Measurements from ENCODE around the gene GPD2. TPM values are rescaled to one million over a fixed set of nuclear protein-coding genes. Genes with fewer than 3 reads are reported as not detected.

GPD2 gene
- total and polyA plus RNA-seq, 2 donors from 2014 or later: 6.2 to 32.3 TPM

GRCh38 chr2:156532989-156533388 is 96.8 kb downstream of the GPD2 start:
- Histone ChIP-seq H3K9ac (ENCODE audit: low read length in 3 of 3) (no peak overlapping the region), H3K9me3 (ENCODE audit: control insufficient read depth in 2 of 3, insufficient read depth in 1 of 3, low read length in 3 of 3) (no peaks in the 10 kb centered on the region), H3K27me3 (ENCODE audit: control insufficient read depth, insufficient read depth, low read length) (no peaks in the 10 kb centered on the region), H3K36me3 (ENCODE audit: control insufficient read depth in 2 of 3, insufficient read depth in 3 of 3, low read length in 3 of 3) (no peaks in the 10 kb centered on the region), H3K4me3 (ENCODE audit: low read length in 3 of 3) (no peak overlapping the region), H3K4me1 (ENCODE audit: control insufficient read depth in 2 of 3, insufficient read depth in 2 of 3, low read depth in 1 of 3, low read length in 3 of 3) (no peaks in the 10 kb centered on the region), H3K27ac (ENCODE audit: low read depth in 2 of 2, low read length in 2 of 2) (no peak overlapping the region)
- DNase-seq (no peak), FAIRE-seq (no peak)
- intact Hi-C loops (cut with DNase I): no loop called here
- no peak for TF ChIP-seq CTCF (IDR thresholded peaks at IDR 0.05; ENCODE audit: borderline replicate concordance, extremely low read depth, insufficient read depth)

- Histone ChIP-seq H3K9ac (ENCODE audit: low read length in 3 of 3) (no peak overlapping the region), H3K4me1 (ENCODE audit: control insufficient read depth in 2 of 3, insufficient read depth in 2 of 3, low read depth in 1 of 3, low read length in 3 of 3) (no peaks in the 10 kb centered on the region), H3K27ac (ENCODE audit: low read depth in 2 of 2, low read length in 2 of 2) (peak overlapping the region in 1 of 2 donors; percentile 26), H3K36me3 (ENCODE audit: control insufficient read depth in 2 of 3, insufficient read depth in 3 of 3, low read length in 3 of 3) (no peaks in the 10 kb centered on the region), H3K9me3 (ENCODE audit: control insufficient read depth in 2 of 3, insufficient read depth in 1 of 3, low read length in 3 of 3) (no peaks in the 10 kb centered on the region), H3K4me3 (ENCODE audit: low read length in 3 of 3) (no peak overlapping the region), H3K27me3 (ENCODE audit: control insufficient read depth, insufficient read depth, low read length) (no peaks in the 10 kb centered on the region)
- DNase-seq (no peak), FAIRE-seq (no peak)
- no peak for TF ChIP-seq CTCF (IDR thresholded peaks at IDR 0.05; ENCODE audit: borderline replicate concordance, extremely low read depth, insufficient read depth)
- intact Hi-C loops (cut with DNase I): no loop called here
Observed at GRCh38 chr2:156536534-156536933, 100.4 kb downstream of the GPD2 start.

GRCh38 chr2:156537141-156537540 is 101.0 kb downstream of the GPD2 start:
- Histone ChIP-seq H3K4me3 (ENCODE audit: low read length in 3 of 3) (no peak overlapping the region), H3K4me1 (ENCODE audit: control insufficient read depth in 2 of 3, insufficient read depth in 2 of 3, low read depth in 1 of 3, low read length in 3 of 3) (no peaks in the 10 kb centered on the region), H3K9ac (ENCODE audit: low read length in 3 of 3) (no peak overlapping the region), H3K9me3 (ENCODE audit: control insufficient read depth in 2 of 3, insufficient read depth in 1 of 3, low read length in 3 of 3) (no peaks in the 10 kb centered on the region), H3K27me3 (ENCODE audit: control insufficient read depth, insufficient read depth, low read length) (no peaks in the 10 kb centered on the region), H3K36me3 (ENCODE audit: control insufficient read depth in 2 of 3, insufficient read depth in 3 of 3, low read length in 3 of 3) (no peaks in the 10 kb centered on the region), H3K27ac (ENCODE audit: low read depth in 2 of 2, low read length in 2 of 2) (peak overlapping the region in 1 of 2 donors; percentile 26)
- FAIRE-seq: no peak
- TF ChIP-seq CTCF (IDR thresholded peaks at IDR 0.05; ENCODE audit: borderline replicate concordance, extremely low read depth, insufficient read depth): no peak
- intact Hi-C loops (cut with DNase I): no loop called here
- DNase-seq: no peak

GRCh38 chr2:156538083-156538504 is 101.9 kb downstream of the GPD2 start:
- TF ChIP-seq CTCF (IDR thresholded peaks at IDR 0.05; ENCODE audit: borderline replicate concordance, extremely low read depth, insufficient read depth): no peak
- FAIRE-seq: no peak
- Histone ChIP-seq H3K36me3 (ENCODE audit: control insufficient read depth in 2 of 3, insufficient read depth in 3 of 3, low read length in 3 of 3) (no peaks in the 10 kb centered on the region), H3K4me1 (ENCODE audit: control insufficient read depth in 2 of 3, insufficient read depth in 2 of 3, low read depth in 1 of 3, low read length in 3 of 3) (no peaks in the 10 kb centered on the region), H3K27ac (ENCODE audit: low read depth in 2 of 2, low read length in 2 of 2) (no peak overlapping the region), H3K27me3 (ENCODE audit: control insufficient read depth, insufficient read depth, low read length) (no peaks in the 10 kb centered on the region), H3K4me3 (ENCODE audit: low read length in 3 of 3) (no peak overlapping the region), H3K9ac (ENCODE audit: low read length in 3 of 3) (no peak overlapping the region), H3K9me3 (ENCODE audit: control insufficient read depth in 2 of 3, insufficient read depth in 1 of 3, low read length in 3 of 3) (no peaks in the 10 kb centered on the region)
- intact Hi-C loops (cut with DNase I): no loop called here
- DNase-seq: no peak

All from kidney (tissue), 14 donors.